MM.1S (cell line): ENCODE data around the gene LMOD1.
"Not testable (repeated sequence)": the region's sequence is repeated elsewhere in the genome, so short reads cannot be mapped to it uniquely, and the experiment has no call there.

ENCODE experiments used
- DNase-seq: peaks from one replicate; pipeline ENCODE4 v3.0.0-alpha.2; 2015
- H2AFZ ChIP-seq: fragments of 300-600 bp; sonication (generic); 2 replicates; pipeline ENCODE4 v1.6.0; 2016; ENCODE audit warnings: antibody characterized with exemption, low read length
- H3F3A ChIP-seq: fragments of 300-600 bp; sonication (generic); 2 replicates; pipeline ENCODE4 v1.6.1; 2016; ENCODE audit warnings: mild to moderate bottlenecking, antibody characterized with exemption, low read length, moderate library complexity, mixed read lengths; ENCODE audit not compliant: insufficient read depth
- H3K27ac ChIP-seq: fragments of 300-600 bp; sonication (generic); 2 replicates; pipeline ENCODE4 v1.5.1; 2016; ENCODE audit warnings: mild to moderate bottlenecking, low read length
- H3K27me3 ChIP-seq: fragments of 300-600 bp; sonication (generic); replicated peaks from 2 replicates; pipeline ENCODE4 v1.6.0; 2016; ENCODE audit warnings: low read length; ENCODE audit not compliant: insufficient read depth
- H3K36me3 ChIP-seq: fragments of 300-600 bp; sonication (generic); replicated peaks from 2 replicates; pipeline ENCODE4 v1.6.1; 2016; ENCODE audit warnings: mild to moderate bottlenecking, low read length, mixed read lengths; ENCODE audit not compliant: insufficient read depth
- H3K4me1 ChIP-seq: fragments of 300-600 bp; sonication (generic); 2 replicates; pipeline ENCODE4 v1.6.1; 2016; ENCODE audit warnings: low read length, mixed read lengths
- H3K4me2 ChIP-seq: fragments of 300-600 bp; sonication (generic); 2 replicates; pipeline ENCODE4 v1.6.0; 2016; ENCODE audit warnings: low read depth, low read length
- H3K4me3 ChIP-seq: fragments of 300-600 bp; sonication (generic); 2 replicates; pipeline ENCODE4 v1.5.1; 2016; ENCODE audit warnings: low read length, mixed read lengths
- H3K79me2 ChIP-seq: fragments of 300-600 bp; sonication (generic); 2 replicates; pipeline ENCODE4 v1.6.1; 2016; ENCODE audit warnings: mixed run types, low read length, mixed read lengths
- H3K9ac ChIP-seq: fragments of 300-600 bp; sonication (generic); 2 replicates; pipeline ENCODE4 v1.6.1; 2016; ENCODE audit warnings: low read length, mixed read lengths
- H3K9me2 ChIP-seq: fragments of 300-600 bp; sonication (generic); replicated peaks from 2 replicates; pipeline ENCODE4 v1.6.1; 2016; ENCODE audit warnings: mild to moderate bottlenecking, low read length, mixed read lengths; ENCODE audit not compliant: insufficient read depth
- H3K9me3 ChIP-seq: fragments of 300-600 bp; sonication (generic); replicated peaks from 2 replicates; pipeline ENCODE4 v1.6.1; 2016; ENCODE audit warnings: mild to moderate bottlenecking, low read length, mixed read lengths; ENCODE audit not compliant: insufficient read depth
- H4K20me1 ChIP-seq: fragments of 300-600 bp; sonication (generic); 2 replicates; pipeline ENCODE4 v1.6.1; 2016; ENCODE audit warnings: mild to moderate bottlenecking, low read length, moderate library complexity, mixed read lengths; ENCODE audit not compliant: insufficient read depth
- EZH2 ChIP-seq: fragments of 300-600 bp; sonication (generic); optimal IDR thresholded peaks from 2 replicates; pipeline ENCODE3; 2017; ENCODE audit warnings: low read depth, mild to moderate bottlenecking, antibody characterized with exemption, low read length, mixed read lengths
- EZH2phosphoT487 ChIP-seq: fragments of 300-600 bp; sonication (generic); IDR thresholded peaks from 2 replicates; pipeline ENCODE4 v1.6.1; 2018; ENCODE audit warnings: antibody characterized with exemption, low read length
- TF ChIP-seq, protein P1 (sequence below): fragments of 300-600 bp; sonication (generic); IDR thresholded peaks from 2 replicates; pipeline ENCODE4 v1.5.1; 2016; ENCODE audit warnings: antibody characterized with exemption, low read length, mixed read lengths

Gene LMOD1

GRCh38 chr1:201944002-201944401, 2.3 kb downstream of the LMOD1 start:
- Histone ChIP-seq H2AFZ (no peak overlapping the region), H3F3A (no peaks in the 10 kb centered on the region), H4K20me1 (no peaks in the 10 kb centered on the region), H3K4me3 (no peak overlapping the region), H3K36me3 (no peaks in the 10 kb centered on the region), H3K4me2 (no peak overlapping the region), H3K27me3 (peaks cover 28% of the 10 kb centered on the region), H3K79me2 (no peaks in the 10 kb centered on the region), H3K27ac (no peak overlapping the region), H3K9ac (no peak overlapping the region), H3K9me2 (no peaks in the 10 kb centered on the region), H3K4me1 (no peaks in the 10 kb centered on the region), H3K9me3 (no peaks in the 10 kb centered on the region)
- TF ChIP-seq EZH2 (no peak), EZH2phosphoT487 (no peak)
- TF ChIP-seq, protein P1, sequence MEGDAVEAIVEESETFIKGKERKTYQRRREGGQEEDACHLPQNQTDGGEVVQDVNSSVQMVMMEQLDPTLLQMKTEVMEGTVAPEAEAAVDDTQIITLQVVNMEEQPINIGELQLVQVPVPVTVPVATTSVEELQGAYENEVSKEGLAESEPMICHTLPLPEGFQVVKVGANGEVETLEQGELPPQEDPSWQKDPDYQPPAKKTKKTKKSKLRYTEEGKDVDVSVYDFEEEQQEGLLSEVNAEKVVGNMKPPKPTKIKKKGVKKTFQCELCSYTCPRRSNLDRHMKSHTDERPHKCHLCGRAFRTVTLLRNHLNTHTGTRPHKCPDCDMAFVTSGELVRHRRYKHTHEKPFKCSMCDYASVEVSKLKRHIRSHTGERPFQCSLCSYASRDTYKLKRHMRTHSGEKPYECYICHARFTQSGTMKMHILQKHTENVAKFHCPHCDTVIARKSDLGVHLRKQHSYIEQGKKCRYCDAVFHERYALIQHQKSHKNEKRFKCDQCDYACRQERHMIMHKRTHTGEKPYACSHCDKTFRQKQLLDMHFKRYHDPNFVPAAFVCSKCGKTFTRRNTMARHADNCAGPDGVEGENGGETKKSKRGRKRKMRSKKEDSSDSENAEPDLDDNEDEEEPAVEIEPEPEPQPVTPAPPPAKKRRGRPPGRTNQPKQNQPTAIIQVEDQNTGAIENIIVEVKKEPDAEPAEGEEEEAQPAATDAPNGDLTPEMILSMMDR = no peak
- no peak for DNase-seq

- Histone ChIP-seq H3K4me2 (no peak overlapping the region), H3K79me2 (no peaks in the 10 kb centered on the region), H3K36me3 (no peaks in the 10 kb centered on the region), H3K9me2 (no peaks in the 10 kb centered on the region), H3K27ac (no peak overlapping the region), H3K9me3 (no peaks in the 10 kb centered on the region), H3K27me3 (peaks cover 24% of the 10 kb centered on the region), H3K4me1 (no peaks in the 10 kb centered on the region), H4K20me1 (no peaks in the 10 kb centered on the region), H2AFZ (no peak overlapping the region), H3F3A (no peaks in the 10 kb centered on the region), H3K4me3 (no peak overlapping the region), H3K9ac (no peak overlapping the region)
- TF ChIP-seq, protein P1 = no peak
- TF ChIP-seq EZH2 = no peak
- TF ChIP-seq EZH2phosphoT487 = no peak
- DNase-seq = no peak
Observed at GRCh38 chr1:201942129-201942495, 4.2 kb downstream of the LMOD1 start.

DNA sequence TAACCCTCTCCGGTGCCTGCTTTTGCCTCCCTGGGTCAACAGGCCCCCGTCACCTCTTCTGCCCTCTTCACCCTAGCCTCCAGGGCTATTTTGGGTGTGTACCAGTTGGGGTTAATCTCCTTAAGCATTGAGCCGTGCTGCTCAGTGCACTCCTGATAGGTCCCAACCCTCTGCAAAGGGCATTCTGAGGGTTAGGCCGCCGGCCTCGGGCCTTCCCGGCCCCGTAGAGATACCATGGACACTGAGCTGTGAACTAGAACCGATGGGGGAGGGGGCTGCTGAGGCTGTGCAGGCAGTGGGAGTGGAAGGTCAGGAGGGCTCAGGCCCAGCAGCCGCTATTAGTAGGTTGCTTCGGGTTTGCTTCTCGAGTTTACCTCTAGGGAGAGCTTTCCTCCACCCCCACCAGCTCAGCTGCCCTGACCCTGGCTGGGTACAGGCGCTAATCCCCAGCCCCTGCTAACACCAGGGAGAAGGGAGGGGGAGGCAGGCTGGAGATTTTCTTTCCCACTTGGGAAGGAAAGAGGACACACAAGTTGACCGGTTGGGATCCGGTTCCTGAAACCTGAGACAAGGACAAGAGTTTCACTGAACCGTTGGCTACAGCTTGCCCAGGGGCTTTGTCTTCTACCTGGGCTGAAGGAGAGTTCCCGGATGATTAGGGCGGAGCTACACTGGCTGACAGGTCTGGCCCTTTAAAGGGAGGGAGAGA, 4.8 kb downstream of the LMOD1 start:
- no peaks in the 10 kb centered on the region for H3K9me3 ChIP-seq
- no peaks in the 10 kb centered on the region for H4K20me1 ChIP-seq
- no peak overlapping the region for H3K27ac ChIP-seq
- no peak overlapping the region for H3K9ac ChIP-seq
- H3K9me2 ChIP-seq = no peaks in the 10 kb centered on the region
- TF ChIP-seq EZH2phosphoT487 = no peak
- TF ChIP-seq, protein P1 = no peak
- no peak for TF ChIP-seq EZH2
- H3K4me2 ChIP-seq = no peak overlapping the region
- H3K79me2 ChIP-seq = no peaks in the 10 kb centered on the region
- H3F3A ChIP-seq = no peaks in the 10 kb centered on the region
- H3K4me3 ChIP-seq = no peak overlapping the region
- no peaks in the 10 kb centered on the region for H3K4me1 ChIP-seq
- no peak for DNase-seq
- H2AFZ ChIP-seq = no peak overlapping the region
- peaks cover 19% of the 10 kb centered on the region for H3K27me3 ChIP-seq
- H3K36me3 ChIP-seq = no peaks in the 10 kb centered on the region

DNA sequence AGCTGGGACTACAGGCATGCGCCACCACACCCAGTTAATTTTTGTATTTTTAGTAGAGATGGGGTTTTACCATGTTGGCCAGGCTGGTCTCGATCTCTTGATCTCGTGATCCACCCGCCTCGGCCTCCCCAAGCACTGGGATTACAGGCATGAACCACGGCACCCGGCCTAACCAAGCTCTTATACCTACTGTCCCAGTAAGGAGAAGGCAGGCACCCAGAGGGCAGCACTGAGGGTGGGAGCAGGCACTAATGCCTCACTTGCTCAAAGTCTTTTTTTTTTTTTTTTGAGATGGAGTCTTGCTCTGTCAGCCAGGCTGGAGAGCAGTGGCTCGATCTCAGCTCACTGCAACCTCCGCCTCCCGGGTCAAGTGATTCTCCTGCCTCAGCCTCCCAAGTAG, 6.0 kb downstream of the LMOD1 start:
- H3K9me2 ChIP-seq, H3K4me1 ChIP-seq, H3K27ac ChIP-seq, H4K20me1 ChIP-seq, H3K9ac ChIP-seq, H3K27me3 ChIP-seq, H2AFZ ChIP-seq, H3K79me2 ChIP-seq, DNase-seq, H3K9me3 ChIP-seq, H3F3A ChIP-seq, H3K36me3 ChIP-seq, H3K4me3 ChIP-seq, H3K4me2 ChIP-seq: not testable (repeated sequence)
